Glutamatergic neuron (in vitro differentiated cells): ENCODE results near the gene GFER. TPM values are rescaled to one million over a fixed set of nuclear protein-coding genes. Genes with fewer than 3 reads are reported as not detected.
A peak's percentile ranks its signal among the peaks of the same experiment; 100 is the strongest.
"Not testable (repeated sequence)": the region's sequence is repeated elsewhere in the genome, so short reads cannot be mapped to it uniquely, and the experiment has no call there.

Experiments used
- DNase-seq: peaks from one replicate; pipeline ENCODE4 v3.0.0; 2022
- H3K27ac Mint-ChIP-seq: one replicate; pipeline ENCODE4 v1.8.0; 2020; ENCODE audit warnings: mild to moderate bottlenecking, mixed read lengths, inconsistent platforms; ENCODE audit not compliant: unreplicated experiment
- H3K27me3 Mint-ChIP-seq: one replicate; pipeline ENCODE4 v1.8.0; 2020; ENCODE audit warnings: mild to moderate bottlenecking, moderate library complexity, mixed read lengths, inconsistent platforms; ENCODE audit not compliant: unreplicated experiment
- H3K36me3 Mint-ChIP-seq: one replicate; pipeline ENCODE4 v1.8.0; 2020; ENCODE audit warnings: mild to moderate bottlenecking, mixed read lengths, inconsistent platforms; ENCODE audit not compliant: unreplicated experiment
- H3K4me1 Mint-ChIP-seq: one replicate; pipeline ENCODE4 v1.8.0; 2020; ENCODE audit warnings: mild to moderate bottlenecking, low read depth, mixed read lengths, inconsistent platforms; ENCODE audit not compliant: unreplicated experiment
- H3K4me3 Mint-ChIP-seq: one replicate; pipeline ENCODE4 v1.8.0; 2020; ENCODE audit warnings: mild to moderate bottlenecking, mixed read lengths, inconsistent platforms; ENCODE audit not compliant: unreplicated experiment
- H3K9me3 Mint-ChIP-seq: one replicate; pipeline ENCODE4 v1.8.0; 2020; ENCODE audit warnings: mild to moderate bottlenecking, moderate library complexity, mixed read lengths, inconsistent platforms; ENCODE audit not compliant: unreplicated experiment
- total RNA-seq: library from RNA; stranded (reverse); fragmentation: NEBNext Ultra II Directional; extraction: Animal tissue kit (Norgen Biotek cat#: 25700); gene quantifications from one replicate; pipeline ENCODE4 v1.2.1, GENCODE V29; 2021; ENCODE audit not compliant: unreplicated experiment
- TF ChIP-seq, protein P1 (sequence below): fragments of 200-600 bp; sonication (generic); IDR thresholded peaks from one replicate; pipeline ENCODE4 v1.5.0; 2021; ENCODE audit not compliant: partially characterized antibody, unreplicated experiment

The GFER gene
- total RNA-seq, 1 donor from 2014 or later, result 26.0 TPM

DNA sequence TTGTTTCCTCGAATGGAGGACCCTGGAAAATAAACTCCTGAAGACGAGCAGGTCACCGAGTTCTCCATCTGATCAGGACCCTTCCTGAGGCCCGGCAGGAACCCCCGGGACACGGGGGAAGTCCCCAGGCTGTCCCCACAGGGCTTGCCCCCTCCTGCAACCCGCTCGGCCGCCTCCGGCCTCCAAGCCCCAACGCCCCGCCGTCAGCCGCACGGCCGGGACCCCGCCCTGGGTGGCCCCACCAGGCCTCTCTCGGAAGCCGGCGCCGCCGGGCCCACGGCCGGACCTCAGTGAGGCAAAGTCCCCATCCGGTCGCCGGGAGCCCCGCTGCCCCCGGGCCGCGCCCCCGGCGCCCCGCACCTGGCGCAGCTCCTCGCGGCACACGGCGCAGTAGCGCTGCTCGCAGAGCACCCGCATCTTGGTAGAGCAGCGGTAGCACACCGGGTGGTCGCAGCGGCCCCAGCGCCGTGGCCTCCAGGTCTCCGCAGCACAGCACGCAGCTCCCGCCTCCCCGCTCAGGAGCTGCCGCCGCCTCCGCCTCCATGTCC, 25.2 kb downstream of the GFER start:
- peak overlapping the region; percentile 84 for H3K27ac Mint-ChIP-seq
- peaks cover 20% of the 10 kb centered on the region for H3K4me1 Mint-ChIP-seq
- DNase-seq, result no peak
- TF ChIP-seq, protein P1, sequence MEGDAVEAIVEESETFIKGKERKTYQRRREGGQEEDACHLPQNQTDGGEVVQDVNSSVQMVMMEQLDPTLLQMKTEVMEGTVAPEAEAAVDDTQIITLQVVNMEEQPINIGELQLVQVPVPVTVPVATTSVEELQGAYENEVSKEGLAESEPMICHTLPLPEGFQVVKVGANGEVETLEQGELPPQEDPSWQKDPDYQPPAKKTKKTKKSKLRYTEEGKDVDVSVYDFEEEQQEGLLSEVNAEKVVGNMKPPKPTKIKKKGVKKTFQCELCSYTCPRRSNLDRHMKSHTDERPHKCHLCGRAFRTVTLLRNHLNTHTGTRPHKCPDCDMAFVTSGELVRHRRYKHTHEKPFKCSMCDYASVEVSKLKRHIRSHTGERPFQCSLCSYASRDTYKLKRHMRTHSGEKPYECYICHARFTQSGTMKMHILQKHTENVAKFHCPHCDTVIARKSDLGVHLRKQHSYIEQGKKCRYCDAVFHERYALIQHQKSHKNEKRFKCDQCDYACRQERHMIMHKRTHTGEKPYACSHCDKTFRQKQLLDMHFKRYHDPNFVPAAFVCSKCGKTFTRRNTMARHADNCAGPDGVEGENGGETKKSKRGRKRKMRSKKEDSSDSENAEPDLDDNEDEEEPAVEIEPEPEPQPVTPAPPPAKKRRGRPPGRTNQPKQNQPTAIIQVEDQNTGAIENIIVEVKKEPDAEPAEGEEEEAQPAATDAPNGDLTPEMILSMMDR, result no peak
- peaks cover 16% of the 10 kb centered on the region for H3K27me3 Mint-ChIP-seq
- peak overlapping the region; percentile 92 for H3K4me3 Mint-ChIP-seq
- peaks cover 4% of the 10 kb centered on the region for H3K36me3 Mint-ChIP-seq
- peaks cover 10% of the 10 kb centered on the region for H3K9me3 Mint-ChIP-seq

DNA sequence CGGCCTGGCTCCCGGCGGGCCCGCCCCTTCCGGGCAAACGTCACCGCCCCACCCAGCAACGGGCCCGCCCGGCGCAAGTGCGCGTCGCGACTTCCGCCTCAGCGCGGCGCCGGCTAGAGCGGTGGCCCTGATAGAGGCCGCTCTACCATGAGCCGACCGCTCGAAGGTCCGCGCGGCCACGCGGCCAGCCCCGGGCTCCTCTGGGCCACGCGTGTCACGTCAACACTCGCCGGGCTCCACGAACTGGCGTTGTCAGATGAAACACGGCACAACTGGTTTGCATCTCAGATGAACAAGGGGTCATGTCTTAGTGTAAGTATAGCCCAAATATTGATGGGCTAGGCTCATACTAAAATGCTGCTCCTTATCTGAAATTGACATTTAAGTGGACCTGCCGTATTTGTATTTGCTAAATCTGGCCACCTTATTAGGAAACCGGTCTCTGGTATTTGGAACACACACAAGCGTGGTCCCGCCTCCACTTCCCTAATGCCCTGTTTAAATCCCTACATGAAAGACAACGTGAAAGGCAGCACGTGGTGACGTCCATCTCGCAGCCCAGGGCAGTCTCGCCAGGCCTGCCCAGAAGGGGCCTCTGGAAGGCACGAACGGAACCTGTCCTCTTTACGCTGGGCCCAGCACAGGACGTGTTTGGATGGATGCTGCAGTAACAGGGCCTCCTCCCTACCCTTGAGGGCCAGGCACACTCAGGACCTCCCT, 26.0 kb downstream of the GFER start, which contains the start of gene ZNF598:
Gene ZNF598, minus strand, starts transcription at position 31 of the 720 bp plus-strand sequence.
- peaks cover 20% of the 10 kb centered on the region for H3K4me1 Mint-ChIP-seq
- H3K4me3 Mint-ChIP-seq, result peak within 1 kb of the TSS; percentile 93
- H3K9me3 Mint-ChIP-seq, result peaks cover 8% of the 10 kb centered on the region
- TF ChIP-seq, protein P1, result no peak
- peak within 1 kb of the TSS; percentile 90 for H3K27ac Mint-ChIP-seq
- H3K27me3 Mint-ChIP-seq, result peaks cover 14% of the 10 kb centered on the region
- DNase-seq, result peak; percentile 88
- peaks cover 4% of the 10 kb centered on the region for H3K36me3 Mint-ChIP-seq

DNA sequence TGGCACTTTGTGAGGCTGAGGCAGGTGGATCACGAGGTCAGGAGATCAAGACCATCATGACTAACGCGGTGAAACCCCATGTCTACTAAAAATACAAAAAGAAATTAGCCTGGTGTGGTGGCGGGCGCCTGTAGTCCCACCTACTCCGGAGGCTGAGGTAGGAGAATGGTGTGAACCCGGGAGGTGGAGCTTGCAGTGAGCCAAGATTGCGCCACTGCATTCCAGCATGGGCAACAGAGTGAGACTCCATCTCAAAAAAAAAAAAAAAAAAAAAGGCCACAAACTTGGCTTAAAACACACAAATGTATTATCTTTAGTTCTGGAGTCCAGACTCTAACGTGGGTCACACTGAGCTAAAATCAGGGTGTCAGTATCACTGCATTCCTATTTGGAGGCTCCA, 27.7 kb downstream of the GFER start:
- not testable (repeated sequence) for H3K36me3 Mint-ChIP-seq, H3K27ac Mint-ChIP-seq, DNase-seq, H3K4me3 Mint-ChIP-seq, H3K9me3 Mint-ChIP-seq
- Mint-ChIP-seq H3K4me1 (peaks cover 15% of the 10 kb centered on the region), H3K27me3 (peaks cover 12% of the 10 kb centered on the region)

DNA sequence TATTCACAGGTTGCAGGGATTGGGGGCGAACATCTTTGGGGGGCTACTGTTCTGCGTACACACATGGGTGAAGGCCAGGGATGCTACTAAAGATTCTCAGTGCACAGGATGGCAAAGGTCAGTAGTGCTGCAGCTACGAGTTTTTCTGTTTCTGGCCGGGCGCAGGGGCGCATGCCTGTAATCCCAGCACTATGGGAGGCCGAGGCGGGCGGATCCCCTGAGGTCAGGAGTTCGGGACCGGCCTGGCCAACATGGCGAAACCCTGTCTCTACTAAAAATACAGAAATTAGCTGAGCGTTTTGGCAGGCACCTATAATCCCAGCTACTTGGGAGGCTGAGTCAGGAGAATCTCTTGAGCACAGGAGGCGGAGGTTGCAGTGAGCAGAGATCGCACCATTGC, 29.5 kb downstream of the GFER start:
- Mint-ChIP-seq H3K27ac (no peak overlapping the region), H3K27me3 (peaks cover 7% of the 10 kb centered on the region), H3K9me3 (peaks cover 4% of the 10 kb centered on the region), H3K4me3 (no peak overlapping the region), H3K4me1 (peaks cover 6% of the 10 kb centered on the region), H3K36me3 (no peaks in the 10 kb centered on the region)
- TF ChIP-seq, protein P1, result no peak
- no peak for DNase-seq

DNA sequence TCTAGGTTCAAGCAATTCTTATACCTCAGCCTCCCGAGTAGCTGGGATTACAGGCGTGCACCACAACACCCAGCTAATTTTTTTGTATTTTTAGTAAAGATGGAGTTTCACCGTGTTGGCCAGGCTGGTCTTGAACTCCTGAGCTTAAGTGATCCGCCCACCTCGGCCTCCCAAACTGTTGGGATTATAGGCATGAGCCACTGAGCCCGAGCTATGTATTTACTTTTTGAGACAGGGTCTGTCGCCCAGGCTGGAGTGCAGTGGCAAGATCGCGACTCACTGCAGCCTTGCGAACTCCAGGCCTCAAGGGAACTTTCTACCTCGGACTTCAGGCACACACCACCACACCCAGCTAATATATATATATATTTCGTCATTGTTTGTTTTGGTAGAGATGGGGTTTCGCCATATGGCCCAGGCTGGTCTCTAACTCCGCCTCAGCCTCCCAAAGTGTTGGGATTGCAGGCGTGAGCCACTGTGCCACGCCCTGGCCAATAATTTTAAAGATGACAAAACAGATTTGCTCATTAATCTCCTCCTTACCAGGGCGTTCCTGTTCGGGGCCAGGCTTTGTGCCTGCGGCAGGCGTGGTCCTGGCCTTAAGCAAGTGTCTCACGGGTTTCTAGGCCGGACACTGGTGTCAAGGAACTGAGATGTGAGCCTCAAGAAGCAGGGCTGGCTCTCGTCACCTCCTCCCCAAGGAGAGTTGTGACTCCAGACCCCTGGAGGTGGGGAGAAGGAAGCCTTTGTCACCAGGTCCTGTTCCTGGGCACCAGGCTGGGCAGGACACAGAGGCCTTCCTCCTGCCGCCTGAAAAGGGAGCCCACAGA, 31.3 kb downstream of the GFER start:
- DNase-seq, result no peak
- TF ChIP-seq, protein P1, result no peak
- peak overlapping the region; percentile 46 for H3K4me3 Mint-ChIP-seq
- H3K9me3 Mint-ChIP-seq, result peaks cover 4% of the 10 kb centered on the region
- peaks cover 8% of the 10 kb centered on the region for H3K27me3 Mint-ChIP-seq
- H3K36me3 Mint-ChIP-seq, result no peaks in the 10 kb centered on the region
- H3K4me1 Mint-ChIP-seq, result peaks cover 8% of the 10 kb centered on the region
- H3K27ac Mint-ChIP-seq, result no peak overlapping the region
